Motor neuron (in vitro differentiated cells): Measurements from ENCODE around the gene MAGEC2. TPM values are rescaled to one million over a fixed set of nuclear protein-coding genes. Genes with fewer than 3 reads are reported as not detected.

Source experiments
- ATAC-seq, 8 experiments: fragments of 200-7000 bp; cut with Tn5 transposase; replicated peaks in 6 of 8; 2 replicates each; pipeline ENCODE4 v1.8.0; 2021; ENCODE audit warnings: mild to moderate bottlenecking in 8 of 8, moderate library complexity in 8 of 8
- H3K27ac ChIP-seq, 2 donors: fragments of 250-450 bp; sonication (Bioruptor Pico); 2 replicates each; pipeline ENCODE4 v1.9.0; 2021; ENCODE audit warnings: antibody characterized with exemption in 2 of 2, mild to moderate bottlenecking in 2 of 2, moderate library complexity in 1 of 2
- H3K4me1 ChIP-seq, 2 donors: fragments of 250-450 bp; sonication (Bioruptor Pico); replicated peaks in 1 of 2; 2 replicates each; pipeline ENCODE4 v1.6.1; 2021; ENCODE audit warnings: antibody characterized with exemption in 2 of 2, mild to moderate bottlenecking in 2 of 2, moderate library complexity in 1 of 2
- H3K4me3 ChIP-seq, 5 donors: fragments of 250-450 bp; sonication (Bioruptor Pico); 2 replicates each; pipeline ENCODE4 v1.9.0; 2021; ENCODE audit warnings: antibody characterized with exemption in 5 of 5, mild to moderate bottlenecking in 5 of 5, moderate library complexity in 4 of 5
- whole genome bisulfite sequencing, 10 experiments: fragments of 450-650 bp; shearing (Covaris generic); methylation state at CpG; one replicate each; pipeline ENCODE4 v1.0.0; 2022; 5-methylcytosine and 5-hydroxymethylcytosine counted together
- in situ Hi-C, 9 experiments: fragments of 400-800 bp; cut with MboI; loops; one replicate each; pipeline ENCODE4 v1.15.0; 2021; ENCODE audit warnings: low sequenced_read_pairs in 9 of 9, low pct_unique_long_range_greater_than_20kb in 2 of 9; ENCODE audit not compliant: unreplicated experiment in 9 of 9
- total RNA-seq, 8 experiments: library from RNA; unstranded; fragments of 300-600 nt; gene quantifications; 2 replicates each; pipeline versions ENCODE4 v1.2.3 to v1.2.4, GENCODE V29; 2022

Gene MAGEC2, protein sequence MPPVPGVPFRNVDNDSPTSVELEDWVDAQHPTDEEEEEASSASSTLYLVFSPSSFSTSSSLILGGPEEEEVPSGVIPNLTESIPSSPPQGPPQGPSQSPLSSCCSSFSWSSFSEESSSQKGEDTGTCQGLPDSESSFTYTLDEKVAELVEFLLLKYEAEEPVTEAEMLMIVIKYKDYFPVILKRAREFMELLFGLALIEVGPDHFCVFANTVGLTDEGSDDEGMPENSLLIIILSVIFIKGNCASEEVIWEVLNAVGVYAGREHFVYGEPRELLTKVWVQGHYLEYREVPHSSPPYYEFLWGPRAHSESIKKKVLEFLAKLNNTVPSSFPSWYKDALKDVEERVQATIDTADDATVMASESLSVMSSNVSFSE
- under 1 TPM in 1 of 8 experiments, not detected in 7; 0.05 TPM for total RNA-seq

DNA sequence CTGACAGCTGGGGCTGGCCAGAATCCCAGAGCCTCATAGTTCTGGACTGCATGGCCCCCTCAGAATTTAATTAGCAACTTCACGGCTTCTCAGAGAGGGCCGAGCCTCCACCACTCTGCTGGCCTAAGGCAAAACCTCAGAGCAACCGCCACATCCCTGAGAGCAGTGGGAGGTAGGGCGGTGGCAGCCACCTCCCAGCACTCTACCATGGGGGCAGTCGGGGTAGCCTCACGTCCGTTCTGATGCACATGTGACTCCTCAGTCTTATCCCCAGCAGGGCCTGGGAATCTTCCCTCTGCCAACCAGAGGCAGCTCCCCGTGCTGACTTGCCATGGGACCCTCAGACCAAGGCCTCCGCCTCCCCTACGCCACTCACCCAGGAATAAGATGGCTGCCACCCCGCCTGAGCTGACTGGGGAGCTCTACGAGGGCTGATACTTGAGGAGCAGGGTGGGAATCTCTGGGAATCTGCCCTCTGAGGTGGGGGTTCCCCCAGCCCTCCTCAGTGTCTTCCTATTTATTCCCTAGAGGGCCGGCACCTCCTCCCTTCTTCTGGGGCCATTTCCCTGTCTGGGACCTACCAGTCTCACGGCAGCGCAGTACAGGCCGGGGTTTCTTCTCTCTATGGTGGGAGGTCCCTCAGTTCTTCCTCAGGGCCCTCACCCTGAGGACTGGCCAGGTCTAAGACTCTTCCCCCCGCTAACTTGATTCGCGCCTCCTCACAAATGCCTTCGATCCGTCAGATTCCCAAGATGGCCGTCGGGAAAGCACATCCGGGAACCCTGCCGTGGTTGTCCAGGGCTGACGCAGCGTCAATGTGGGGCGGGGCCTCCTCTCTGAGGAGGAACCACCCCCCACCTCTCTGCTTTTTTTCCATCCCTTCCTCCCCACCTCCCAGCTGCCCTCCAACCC is at the start of gene MAGEC2:
MAGEC2 (minus strand) TSS at position 769 of the 912 bp plus-strand sequence. CDS start 1,303 bp downstream, outside the sequence.
- in situ Hi-C loops: no loop called here
- WGBS, 10 experiments: 78 to 83% methylated on average over 4 to 14 of the region's 28 CpGs; no CpG with 5 or more reads in 8 of the 10 experiments
- Histone ChIP-seq H3K4me1 (no peaks in the 10 kb centered on the region), H3K4me3 (no peak within 1 kb of the TSS), H3K27ac (no peak within 1 kb of the TSS)
- no peak for ATAC-seq

DNA sequence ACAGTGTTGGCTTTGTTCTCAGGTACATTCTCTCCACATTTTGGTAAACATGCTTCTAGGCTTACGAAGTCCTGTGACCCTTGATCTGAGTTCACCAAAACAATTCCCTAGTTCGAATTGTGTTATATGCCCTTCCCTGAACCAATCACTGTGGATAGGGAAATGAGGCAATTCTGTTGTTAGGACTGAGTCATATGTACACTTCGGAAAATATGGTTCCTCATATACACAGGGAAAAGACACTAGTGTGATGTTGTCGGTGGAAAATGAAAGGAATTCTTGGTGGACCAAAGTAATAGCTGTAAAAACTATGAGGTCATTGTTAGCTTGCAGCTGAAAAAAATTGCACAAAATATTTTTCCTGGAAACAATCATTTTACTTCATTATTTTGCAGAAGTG is 46.6 kb upstream of the MAGEC2 start:
- 0 to 100% (median 40%) methylated on average over 1 to 4 of the region's 4 CpGs; no CpG with 5 or more reads in 5 of the 10 experiments for WGBS, 10 experiments
- in situ Hi-C loops: no loop called here
- Histone ChIP-seq H3K27ac (no peak overlapping the region), H3K4me3 (no peak overlapping the region), H3K4me1 (no peaks in the 10 kb centered on the region)
- no peak for ATAC-seq

DNA sequence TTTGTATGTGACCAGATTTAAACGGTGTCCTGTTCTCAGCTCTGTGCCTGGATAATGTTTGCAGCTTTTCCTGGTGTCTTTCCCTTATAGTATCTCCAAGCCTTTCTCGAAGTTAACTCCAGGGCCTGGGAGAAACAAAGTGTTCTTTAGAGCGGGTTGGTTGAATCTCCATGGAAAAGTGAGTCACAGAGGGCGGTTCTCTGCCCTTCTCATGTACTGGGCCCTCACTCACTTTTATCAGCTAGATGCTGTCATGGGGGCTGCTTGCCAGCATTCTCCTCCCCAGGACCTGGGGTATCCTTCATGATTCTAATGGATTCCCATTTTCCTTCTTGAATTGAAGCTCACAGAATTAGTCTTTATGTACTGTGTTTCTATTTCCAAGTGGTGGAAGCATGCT is 46.1 kb upstream of the MAGEC2 start:
- H3K27ac ChIP-seq: no peak overlapping the region
- in situ Hi-C loops: no loop called here
- no peak overlapping the region for H3K4me3 ChIP-seq
- WGBS, 10 experiments: 0 to 67% (median 44%) methylated on average over 1 to 3 of the region's 4 CpGs; no CpG with 5 or more reads in 7 of the 10 experiments
- no peak for ATAC-seq
- no peaks in the 10 kb centered on the region for H3K4me1 ChIP-seq

DNA sequence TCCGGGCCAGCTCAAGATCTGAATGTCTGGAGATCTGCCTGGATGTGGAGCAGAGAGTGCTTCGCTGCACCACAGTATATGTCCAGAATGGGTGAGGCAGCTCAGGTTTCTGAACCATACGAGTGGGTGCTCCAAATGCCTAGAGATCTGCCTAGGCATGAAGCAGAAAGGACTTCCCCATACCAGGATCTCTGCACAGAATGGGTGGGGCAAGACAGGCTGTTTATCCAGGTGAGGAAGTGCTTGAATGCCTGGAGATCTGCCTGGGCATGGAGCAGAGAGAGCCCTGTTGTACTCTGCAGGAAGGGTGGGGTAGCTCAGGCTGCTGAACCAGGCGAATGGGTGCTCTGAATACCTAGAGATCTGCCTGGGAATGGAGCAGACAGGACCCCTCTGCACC is 45.4 kb upstream of the MAGEC2 start:
- H3K27ac ChIP-seq: no peak overlapping the region
- no peak overlapping the region for H3K4me3 ChIP-seq
- WGBS, 10 experiments: 0 to 55% methylated on average over 1 to 3 of the region's 4 CpGs; no CpG with 5 or more reads in 8 of the 10 experiments
- no peaks in the 10 kb centered on the region for H3K4me1 ChIP-seq
- in situ Hi-C loops: no loop called here
- no peak for ATAC-seq

DNA sequence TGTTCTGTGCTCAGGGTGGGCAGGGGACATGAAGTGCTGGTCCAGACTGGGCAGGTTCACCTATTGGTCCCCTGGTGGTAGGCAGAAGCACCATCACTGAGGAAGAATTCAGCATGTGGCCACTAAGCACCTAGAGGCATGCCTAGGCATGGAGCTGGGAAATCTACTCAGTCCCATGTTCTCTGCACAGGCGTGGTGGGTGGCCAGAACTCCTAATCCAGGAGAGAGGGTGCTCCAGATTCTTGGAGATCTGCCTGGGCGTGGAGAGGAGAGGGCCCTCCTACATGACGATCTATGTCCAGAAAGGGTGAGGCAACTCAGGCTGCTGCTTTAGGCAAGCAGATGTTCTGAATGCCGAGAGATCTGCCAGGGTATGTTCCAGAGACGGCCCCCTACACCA is 44.6 kb upstream of the MAGEC2 start:
- ATAC-seq: no peak
- 33% methylated on average over 1 of the region's 5 CpGs; no CpG with 5 or more reads in 9 of the 10 experiments for WGBS, 10 experiments
- no peak overlapping the region for H3K4me3 ChIP-seq
- in situ Hi-C loops: no loop called here
- no peak overlapping the region for H3K27ac ChIP-seq
- H3K4me1 ChIP-seq: no peaks in the 10 kb centered on the region

DNA sequence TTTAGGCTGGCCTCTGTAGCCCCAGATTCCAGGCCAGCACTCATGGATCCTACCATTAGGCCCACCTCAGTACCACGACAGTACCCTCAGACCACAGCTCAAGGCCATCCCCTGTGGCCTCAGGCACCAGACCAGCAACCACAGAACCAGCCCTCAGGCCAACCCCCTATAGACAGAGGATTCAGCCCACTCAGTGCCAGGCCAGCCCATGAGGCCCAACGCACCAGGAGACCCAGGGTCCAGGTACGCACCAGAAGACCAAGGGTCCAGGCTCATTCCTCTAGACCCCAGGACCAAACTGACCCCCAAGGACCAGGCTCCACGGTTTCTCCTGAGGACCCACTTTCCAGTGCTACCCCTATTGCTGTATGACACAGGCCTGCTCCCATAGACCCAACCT is 39.5 kb upstream of the MAGEC2 start:
- no peak for ATAC-seq
- H3K27ac ChIP-seq: no peak overlapping the region
- H3K4me3 ChIP-seq: no peak overlapping the region
- in situ Hi-C loops: no loop called here
- 43% methylated on average over 2 of the region's 4 CpGs; no CpG with 5 or more reads in 9 of the 10 experiments for WGBS, 10 experiments
- no peaks in the 10 kb centered on the region for H3K4me1 ChIP-seq

DNA sequence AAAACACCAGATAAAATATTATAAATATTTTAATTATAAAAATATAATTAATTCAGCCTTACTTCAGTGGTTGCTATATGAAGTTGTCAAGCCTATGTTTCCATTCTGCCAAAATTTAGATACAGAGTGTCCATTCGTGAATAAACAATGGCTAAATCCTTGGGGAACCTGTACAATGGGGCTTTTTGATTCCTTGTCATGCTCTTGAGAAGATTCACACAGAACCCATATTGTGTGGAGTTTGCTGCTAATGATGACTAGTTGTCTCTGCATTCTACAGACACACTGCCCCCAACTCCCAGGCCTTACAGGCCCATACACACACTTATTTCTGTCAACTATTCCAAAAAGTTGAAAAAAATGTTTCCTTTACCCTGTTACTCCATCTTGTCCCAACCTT is 33.4 kb upstream of the MAGEC2 start:
- no peak for ATAC-seq
- 0 to 90% (median 50%) methylated on average over 1 of the region's 1 CpG; no CpG with 5 or more reads in 7 of the 10 experiments for WGBS, 10 experiments
- H3K27ac ChIP-seq: no peak overlapping the region
- no peaks in the 10 kb centered on the region for H3K4me1 ChIP-seq
- in situ Hi-C loops: no loop called here
- H3K4me3 ChIP-seq: no peak overlapping the region

DNA sequence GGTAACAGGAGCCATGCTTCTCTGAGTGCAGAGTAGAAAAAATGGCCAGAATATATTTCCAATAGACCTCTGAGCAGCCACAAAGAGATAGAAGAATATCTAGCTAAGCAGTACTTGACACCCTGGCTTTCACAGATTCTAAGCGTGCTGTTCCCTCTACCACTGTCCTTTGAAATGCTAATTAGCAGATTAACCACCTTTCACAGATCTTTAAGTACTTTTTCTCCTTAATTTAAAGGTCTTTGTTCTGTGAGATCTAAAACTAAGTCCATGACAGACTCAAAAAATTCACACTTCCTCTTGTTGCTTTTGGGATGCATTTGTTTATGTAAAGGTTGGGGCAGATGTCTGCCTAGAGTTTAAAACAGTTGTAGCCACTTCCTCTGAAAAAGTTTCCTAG is 28.3 kb upstream of the MAGEC2 start:
- Histone ChIP-seq H3K4me3 (no peak overlapping the region), H3K4me1 (no peaks in the 10 kb centered on the region), H3K27ac (no peak overlapping the region)
- ATAC-seq: no peak
- WGBS, 10 experiments: 0% methylated on average over 1 of the region's 1 CpG; no CpG with 5 or more reads in 8 of the 10 experiments
- in situ Hi-C loops: no loop called here

DNA sequence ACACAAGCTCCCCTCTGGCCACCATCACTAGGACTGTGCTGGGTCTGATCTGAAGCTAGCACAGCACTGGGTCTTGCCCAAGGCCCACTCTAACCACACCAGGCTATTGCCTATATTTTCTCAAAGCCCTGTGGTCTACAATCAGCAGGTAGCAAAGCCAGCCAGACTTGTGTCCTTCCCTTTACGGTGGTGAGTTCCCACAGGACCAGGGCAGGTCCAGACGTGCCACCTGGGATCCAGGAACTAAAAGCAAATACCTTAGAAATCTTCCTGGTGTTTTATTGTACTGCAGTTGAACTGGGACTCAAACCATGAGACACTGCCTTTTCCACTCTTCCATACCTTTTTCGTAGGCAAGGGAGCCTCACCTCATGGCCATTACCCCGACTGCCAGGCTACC is 9.0 kb upstream of the MAGEC2 start:
- 0 to 76% methylated on average over 1 to 4 of the region's 4 CpGs; no CpG with 5 or more reads in 8 of the 10 experiments for WGBS, 10 experiments
- Histone ChIP-seq H3K4me3 (no peak overlapping the region), H3K27ac (no peak overlapping the region), H3K4me1 (no peaks in the 10 kb centered on the region)
- ATAC-seq: no peak
- in situ Hi-C loops: no loop called here

DNA sequence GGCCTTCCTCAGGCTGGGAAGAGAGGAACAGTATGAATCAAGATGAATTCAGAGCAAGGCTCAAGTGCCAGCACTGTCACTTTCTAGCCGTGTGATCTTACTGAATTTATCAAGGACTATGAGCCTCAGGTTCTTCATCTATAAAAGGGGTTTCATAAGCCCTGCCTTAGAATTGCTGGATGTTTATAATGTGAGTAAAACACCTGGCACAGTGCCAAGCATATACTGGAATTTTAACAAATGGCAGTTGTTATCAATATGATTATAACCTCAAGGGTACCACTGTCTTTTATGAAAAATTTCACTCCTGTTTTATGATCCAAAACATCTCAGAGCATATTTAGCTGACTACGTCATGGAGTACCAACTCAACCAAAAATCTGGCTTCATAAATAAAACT is 4.0 kb downstream of the MAGEC2 start:
- Histone ChIP-seq H3K4me3 (no peak overlapping the region), H3K4me1 (no peaks in the 10 kb centered on the region), H3K27ac (no peak overlapping the region)
- ATAC-seq: no peak
- WGBS, 10 experiments: 0 to 42% methylated on average over 1 to 2 of the region's 2 CpGs; no CpG with 5 or more reads in 8 of the 10 experiments
- in situ Hi-C loops: no loop called here

DNA sequence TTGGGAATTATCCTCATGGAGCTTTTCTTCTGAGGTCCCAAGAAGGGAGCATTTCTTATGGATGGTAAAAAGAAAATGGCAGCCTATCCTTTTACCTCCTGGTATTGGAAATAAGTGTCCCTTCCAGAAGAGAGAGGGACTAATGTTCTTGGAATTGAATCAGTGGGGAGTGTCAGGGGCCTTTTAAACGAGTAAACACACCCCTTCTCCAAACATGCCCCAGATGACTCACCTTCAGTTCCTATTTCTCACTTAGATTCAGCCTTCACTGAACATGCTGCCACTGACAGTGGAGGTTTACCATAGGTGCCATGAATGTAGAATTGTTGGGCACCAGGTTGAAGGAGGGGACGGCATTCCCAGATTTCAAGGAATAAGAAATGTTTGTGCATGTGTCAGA is 19.0 kb downstream of the MAGEC2 start:
- H3K27ac ChIP-seq: no peak overlapping the region
- no peaks in the 10 kb centered on the region for H3K4me1 ChIP-seq
- 0 to 40% (median 35%) methylated on average over 1 to 2 of the region's 2 CpGs; no CpG with 5 or more reads in 7 of the 10 experiments for WGBS, 10 experiments
- in situ Hi-C loops: no loop called here
- no peak for ATAC-seq
- no peak overlapping the region for H3K4me3 ChIP-seq

DNA sequence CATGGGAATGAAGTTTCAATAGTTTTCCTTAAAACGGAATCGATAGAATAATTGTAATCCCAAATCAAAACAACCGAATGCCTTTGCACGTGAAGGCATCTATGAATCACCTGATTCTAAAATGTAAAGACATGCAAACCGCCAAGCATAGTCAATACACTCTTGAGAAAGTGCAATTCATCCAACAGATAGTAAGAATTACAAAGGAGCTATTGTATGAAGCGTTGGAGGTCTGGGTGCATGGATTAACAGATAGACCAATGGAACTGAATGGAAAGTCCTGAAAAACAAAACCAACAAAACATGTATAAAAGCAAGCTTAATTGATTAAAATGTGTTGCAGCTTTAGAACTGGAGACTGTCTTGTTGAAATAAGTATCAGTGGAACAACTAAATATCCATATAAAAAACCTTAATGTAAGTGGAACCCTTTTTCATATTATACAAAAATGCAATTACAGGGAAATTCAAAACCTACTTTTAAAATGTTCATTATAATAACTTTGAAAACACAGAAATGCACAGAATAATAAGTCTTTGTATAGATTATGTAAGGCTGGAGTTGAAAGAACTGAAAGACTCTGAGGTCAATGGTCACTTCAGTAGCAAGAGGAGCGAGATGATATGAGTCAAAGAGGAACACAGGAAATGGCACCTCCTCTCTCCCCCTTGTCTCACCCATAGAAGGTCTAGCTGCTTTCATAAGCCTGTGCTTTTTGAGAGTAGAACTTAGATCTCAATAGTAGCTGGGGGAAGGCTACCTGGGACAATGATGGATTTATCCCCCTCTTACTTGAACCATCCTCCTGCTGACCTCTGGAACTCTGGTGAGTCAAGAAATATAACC is 20.1 kb downstream of the MAGEC2 start:
- no peak overlapping the region for H3K27ac ChIP-seq
- in situ Hi-C loops: no loop called here
- H3K4me1 ChIP-seq: no peaks in the 10 kb centered on the region
- ATAC-seq: no peak
- WGBS, 10 experiments: 28 to 100% (median 58%) methylated on average over 1 to 6 of the region's 7 CpGs
- no peak overlapping the region for H3K4me3 ChIP-seq
